Kidney (tissue), 14 donors: Measurements from ENCODE around the gene SPTLC2. TPM values are rescaled to one million over a fixed set of nuclear protein-coding genes. Genes with fewer than 3 reads are reported as not detected.
A peak's percentile ranks its signal among the peaks of the same experiment; 100 is the strongest.

Experiments
- DNase-seq, 5 donors: peaks; one replicate each; pipeline ENCODE4 v3.0.0-alpha.2; 2013 to 2020
- FAIRE-seq: peaks from 2 replicates; lab custom pipeline; 2012; peaks lifted over from hg19 to GRCh38; lab: Jason Lieb, UNC
- H3K27ac ChIP-seq, 2 donors: one replicate each; pipeline ENCODE4 v1.7.0; 2013; ENCODE audit warnings: low read depth in 2 of 2, low read length in 2 of 2, inconsistent platforms in 1 of 2
- H3K27me3 ChIP-seq: one replicate; pipeline ENCODE4 v1.7.1; 2013; ENCODE audit warnings: low read length, inconsistent platforms; ENCODE audit not compliant: control insufficient read depth, insufficient read depth
- H3K36me3 ChIP-seq, 3 donors: one replicate each; pipeline versions ENCODE4 v1.7.0 to v1.7.1; 2013; ENCODE audit warnings: low read length in 3 of 3, control low read depth in 1 of 3, inconsistent platforms in 1 of 3; ENCODE audit not compliant: insufficient read depth in 3 of 3, control insufficient read depth in 2 of 3
- H3K4me1 ChIP-seq, 3 donors: one replicate each; pipeline versions ENCODE4 v1.7.0 to v1.7.1; 2013; ENCODE audit warnings: low read length in 3 of 3, inconsistent platforms in 1 of 3, low read depth in 1 of 3; ENCODE audit not compliant: control insufficient read depth in 2 of 3, insufficient read depth in 2 of 3
- H3K4me3 ChIP-seq, 3 donors: one replicate each; pipeline versions ENCODE4 v1.7.0 to v1.8.1; 2013; ENCODE audit warnings: low read length in 3 of 3, control low read depth in 1 of 3, inconsistent platforms in 1 of 3
- H3K9ac ChIP-seq, 3 donors: one replicate each; pipeline versions ENCODE4 v1.7.0 to v1.7.1; 2013; ENCODE audit warnings: low read length in 3 of 3, control low read depth in 1 of 3, inconsistent platforms in 1 of 3
- H3K9me3 ChIP-seq, 3 donors: one replicate each; pipeline versions ENCODE4 v1.7.0 to v1.7.1; 2013; ENCODE audit warnings: low read length in 3 of 3, control low read depth in 1 of 3, inconsistent platforms in 1 of 3; ENCODE audit not compliant: control insufficient read depth in 2 of 3, insufficient read depth in 1 of 3
- intact Hi-C: fragments of 100-400 bp; cut with DNase I; formaldehyde crosslinking; loops from one replicate; pipeline ENCODE4 v1.11.1; 2022
- polyA plus RNA-seq: library from polyadenylated mRNA; stranded (reverse); fragments of 350-450 nt; fragmentation: Illumina TruSeq; extraction: RNeasy Lipid Tissue Mini Kit (QIAGEN cat#74804); gene quantifications from one replicate; pipeline ENCODE4 v1.2.3, GENCODE V29; 2014; ENCODE audit warnings: low read depth, low replicate concordance; ENCODE audit not compliant: insufficient read depth
- total RNA-seq: library from RNA; stranded (reverse); fragmentation: NEBNext Ultra II Directional; extraction: Animal tissue kit (Norgen Biotek cat#: 25700); gene quantifications from one replicate; pipeline ENCODE4 v1.2.1, GENCODE V29; 2021
- TF ChIP-seq, protein P1 (sequence below): IDR thresholded peaks from 3 replicates; pipeline ENCODE4 v1.5.1; 2012; ENCODE audit warnings: mild to moderate bottlenecking, moderate library complexity, borderline replicate concordance; ENCODE audit not compliant: insufficient read depth; ENCODE audit errors: extremely low read depth
- donor health status: control.
- donor health status: control.
- donor health status: control.
- donor health status: control.
- donor health status: control.
- donor health status: DM: yes; HTN: yes; CAD: no.
- donor health status: Normal renal cell carcinoma (clear cell type).

The SPTLC2 gene
- total and polyA plus RNA-seq, 2 donors from 2014 or later, result 17.0 to 66.1 TPM

DNA sequence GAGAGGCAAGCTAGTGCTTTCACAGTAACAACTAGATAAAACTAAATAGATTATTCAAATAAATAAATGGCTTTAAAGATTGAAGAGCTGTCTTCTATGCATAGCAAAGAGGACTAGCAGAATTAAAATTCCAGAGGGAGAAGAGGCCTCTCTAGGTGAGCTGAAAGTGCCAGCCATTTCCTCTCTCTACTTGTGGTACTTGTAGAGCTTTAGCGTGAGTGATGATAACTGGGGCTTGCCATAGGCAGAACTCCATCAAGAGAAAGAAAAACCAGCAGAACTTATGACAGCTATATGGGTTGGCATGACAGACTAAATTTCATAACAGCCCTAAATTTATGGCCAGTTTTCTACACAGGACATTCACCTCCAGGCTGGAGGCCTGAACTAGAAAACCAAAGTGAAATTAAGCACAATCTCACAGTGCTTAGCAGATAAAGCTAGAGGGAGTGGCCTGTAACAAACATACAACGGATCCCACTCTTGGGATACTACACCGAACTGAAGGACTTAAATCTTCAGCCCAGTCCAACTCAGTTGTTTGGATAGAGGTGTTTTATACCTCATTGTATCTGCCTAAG, 11.0 kb downstream of the SPTLC2 start:
- no peak overlapping the region for H3K27ac ChIP-seq
- H3K36me3 ChIP-seq, result no peaks in the 10 kb centered on the region
- DNase-seq (no peak), FAIRE-seq (no peak)
- H3K27me3 ChIP-seq, result no peaks in the 10 kb centered on the region
- peaks cover 3 to 20% (median 12%) of the 10 kb centered on the region in 3 donors for H3K4me1 ChIP-seq
- H3K9me3 ChIP-seq, result no peaks in the 10 kb centered on the region
- H3K4me3 ChIP-seq, result no peak overlapping the region
- intact Hi-C loops, result no loop called here
- TF ChIP-seq, protein P1, sequence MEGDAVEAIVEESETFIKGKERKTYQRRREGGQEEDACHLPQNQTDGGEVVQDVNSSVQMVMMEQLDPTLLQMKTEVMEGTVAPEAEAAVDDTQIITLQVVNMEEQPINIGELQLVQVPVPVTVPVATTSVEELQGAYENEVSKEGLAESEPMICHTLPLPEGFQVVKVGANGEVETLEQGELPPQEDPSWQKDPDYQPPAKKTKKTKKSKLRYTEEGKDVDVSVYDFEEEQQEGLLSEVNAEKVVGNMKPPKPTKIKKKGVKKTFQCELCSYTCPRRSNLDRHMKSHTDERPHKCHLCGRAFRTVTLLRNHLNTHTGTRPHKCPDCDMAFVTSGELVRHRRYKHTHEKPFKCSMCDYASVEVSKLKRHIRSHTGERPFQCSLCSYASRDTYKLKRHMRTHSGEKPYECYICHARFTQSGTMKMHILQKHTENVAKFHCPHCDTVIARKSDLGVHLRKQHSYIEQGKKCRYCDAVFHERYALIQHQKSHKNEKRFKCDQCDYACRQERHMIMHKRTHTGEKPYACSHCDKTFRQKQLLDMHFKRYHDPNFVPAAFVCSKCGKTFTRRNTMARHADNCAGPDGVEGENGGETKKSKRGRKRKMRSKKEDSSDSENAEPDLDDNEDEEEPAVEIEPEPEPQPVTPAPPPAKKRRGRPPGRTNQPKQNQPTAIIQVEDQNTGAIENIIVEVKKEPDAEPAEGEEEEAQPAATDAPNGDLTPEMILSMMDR, result no peak
- H3K9ac ChIP-seq, result no peak overlapping the region

GRCh38 chr14:77603654-77604255, 12.7 kb downstream of the SPTLC2 start:
- Histone ChIP-seq H3K27me3 (no peaks in the 10 kb centered on the region), H3K4me3 (no peak overlapping the region), H3K9ac (no peak overlapping the region), H3K4me1 (peaks cover 18 to 20% (median 19%) of the 10 kb centered on the region in 3 donors), H3K36me3 (no peaks in the 10 kb centered on the region), H3K9me3 (no peaks in the 10 kb centered on the region), H3K27ac (no peak overlapping the region)
- DNase-seq (peak in 4 of 5 donors; percentile 63 to 84 (median 72)), FAIRE-seq (no peak)
- TF ChIP-seq, protein P1, result peak; percentile 1
- intact Hi-C loops, result no loop called here

DNA sequence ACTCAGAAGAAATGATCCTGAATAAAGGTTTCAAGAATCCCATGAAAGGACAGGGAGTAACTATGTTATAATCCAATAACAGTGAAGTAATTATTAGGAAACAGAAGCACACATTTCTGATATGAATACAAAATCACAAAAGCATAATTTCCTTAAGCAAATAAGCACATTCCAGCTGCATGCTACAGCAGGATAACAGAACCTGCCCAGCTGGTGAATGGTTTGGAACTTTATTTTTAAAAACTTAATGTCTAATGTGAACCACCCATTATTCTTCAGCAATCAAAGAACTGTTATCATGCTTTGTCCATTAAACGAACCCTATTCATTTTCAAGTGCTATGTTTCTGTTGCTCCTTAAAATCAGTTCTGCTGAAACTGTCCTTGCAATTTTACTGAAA, 13.4 kb downstream of the SPTLC2 start:
- no peak for FAIRE-seq
- TF ChIP-seq, protein P1, result no peak
- peaks cover 18 to 24% (median 20%) of the 10 kb centered on the region in 3 donors for H3K4me1 ChIP-seq

More for the DNA sequence above, 13.4 kb downstream of the SPTLC2 start:
- Histone ChIP-seq H3K27me3 (no peaks in the 10 kb centered on the region), H3K9me3 (no peaks in the 10 kb centered on the region), H3K36me3 (no peaks in the 10 kb centered on the region), H3K9ac (no peak overlapping the region), H3K27ac (no peak overlapping the region), H3K4me3 (no peak overlapping the region)
- no peak for DNase-seq
- intact Hi-C loops, result no loop called here
